ENCODE results near the gene SRRM3.
A peak's percentile ranks its signal among the peaks of the same experiment; 100 is the strongest.
"Not testable (repeated sequence)": the region's sequence is repeated elsewhere in the genome, so short reads cannot be mapped to it uniquely, and the experiment has no call there.

Gene SRRM3

GRCh38 chr7:76291351-76292212 lies 89.9 kb downstream of the SRRM3 start:
- DNase-seq (ENCODE audit: low spot score), result peak; percentile 82

- DNase-seq (ENCODE audit: low spot score), result no peak
Measured at GRCh38 chr7:76292213-76292573, 90.5 kb downstream of the SRRM3 start.

- DNase-seq (ENCODE audit: low spot score), result not testable (repeated sequence)
Measured at GRCh38 chr7:76292911-76293310, 91.2 kb downstream of the SRRM3 start.

- no peak for DNase-seq (ENCODE audit: low spot score)
Measured at GRCh38 chr7:76293407-76293901, 91.8 kb downstream of the SRRM3 start.

- DNase-seq (ENCODE audit: low spot score), result no peak
Measured at GRCh38 chr7:76294344-76295024, 92.8 kb downstream of the SRRM3 start.

GRCh38 chr7:76296743-76297740 lies 95.3 kb downstream of the SRRM3 start:
- DNase-seq (ENCODE audit: low spot score), result no peak

- no peak for DNase-seq (ENCODE audit: low spot score)
Measured at GRCh38 chr7:76300166-76300731, 98.6 kb downstream of the SRRM3 start.

GRCh38 chr7:76301000-76301399 lies 99.3 kb downstream of the SRRM3 start:
- no peak for DNase-seq (ENCODE audit: low spot score)

GRCh38 chr7:76302347-76303201 lies 100.9 kb downstream of the SRRM3 start, which contains the start of gene HSPB1:
Gene HSPB1 (plus strand): TSS chr7:76302673. CDS start chr7:76302713, 40 bp downstream.
- peak; percentile 66 for DNase-seq (ENCODE audit: low spot score)

GRCh38 chr7:76303202-76304147 lies 101.8 kb downstream of the SRRM3 start:
- peak; percentile 76 for DNase-seq (ENCODE audit: low spot score)

- no peak for DNase-seq (ENCODE audit: low spot score)
Measured at GRCh38 chr7:76304888-76305375, 103.2 kb downstream of the SRRM3 start.

- not testable (repeated sequence) for DNase-seq (ENCODE audit: low spot score)
Measured at GRCh38 chr7:76308874-76309273, 107.2 kb downstream of the SRRM3 start.

- not testable (repeated sequence) for DNase-seq (ENCODE audit: low spot score)
Measured at GRCh38 chr7:76309341-76310101, 107.8 kb downstream of the SRRM3 start.

GRCh38 chr7:76310102-76310957 lies 108.6 kb downstream of the SRRM3 start:
- no peak for DNase-seq (ENCODE audit: low spot score)

- not testable (repeated sequence) for DNase-seq (ENCODE audit: low spot score)
Measured at GRCh38 chr7:76311838-76312237, 110.1 kb downstream of the SRRM3 start.

- DNase-seq (ENCODE audit: low spot score), result peak; percentile 96
Measured at GRCh38 chr7:76314042-76314721, 112.5 kb downstream of the SRRM3 start.

- not testable (repeated sequence) for DNase-seq (ENCODE audit: low spot score)
Measured at GRCh38 chr7:76314740-76315139, 113.0 kb downstream of the SRRM3 start.

Data from HuH-7.5 (cell line).